SK-N-MC (cell line): ENCODE data around the gene GPD1L.
"Not testable (repeated sequence)": the region's sequence is repeated elsewhere in the genome, so short reads cannot be mapped to it uniquely, and the experiment has no call there.

Experiments used
- DNase-seq: peaks from one replicate; pipeline ENCODE4 v3.0.0-alpha.2; 2011; ENCODE audit warnings: low read depth, low spot score
- H3K27ac ChIP-seq: fragments of 200-600 bp; sonication (generic); 2 replicates; pipeline ENCODE4 v1.5.1; 2016; ENCODE audit warnings: mixed run types
- H3K36me3 ChIP-seq: fragments of 200-600 bp; sonication (generic); 2 replicates; pipeline ENCODE4 v1.6.1; 2017; ENCODE audit warnings: antibody characterized with exemption, low read length, mixed read lengths; ENCODE audit not compliant: insufficient read depth
- H3K4me3 ChIP-seq: fragments of 200-600 bp; sonication (generic); 2 replicates; pipeline ENCODE4 v1.5.1; 2016
- H3K9ac ChIP-seq: fragments of 200-600 bp; sonication (generic); 2 replicates; pipeline ENCODE4 v1.8.0; 2017; ENCODE audit warnings: mixed run types, mixed read lengths; ENCODE audit not compliant: insufficient read length
- H3K9me3 ChIP-seq: fragments of 200-600 bp; sonication (generic); 2 replicates; pipeline ENCODE4 v1.6.1; 2017; ENCODE audit warnings: low read depth, mild to moderate bottlenecking, antibody characterized with exemption, low read length, moderate library complexity, mixed read lengths
- EZH2 ChIP-seq: fragments of 200-600 bp; sonication (generic); IDR thresholded peaks from one replicate; pipeline ENCODE4 v1.6.1; 2017; ENCODE audit warnings: antibody characterized with exemption
- FOXP2 ChIP-seq: optimal IDR thresholded peaks from 2 replicates; pipeline ENCODE3; 2011; ENCODE audit warnings: mild to moderate bottlenecking, moderate library complexity; ENCODE audit not compliant: insufficient read depth; ENCODE audit errors: extremely low read length, control extremely low read depth
- POLR2AphosphoS5 ChIP-seq: IDR thresholded peaks from 2 replicates; pipeline ENCODE4 v1.6.1; 2012; ENCODE audit warnings: mild to moderate bottlenecking, low read depth, low read length, borderline replicate concordance

GPD1L gene

GRCh38 chr3:32186876-32187275, 80.5 kb downstream of the GPD1L start:
- Histone ChIP-seq H3K9me3 (no peaks in the 10 kb centered on the region), H3K27ac (no peak overlapping the region), H3K36me3 (no peaks in the 10 kb centered on the region), H3K4me3 (no peak overlapping the region), H3K9ac (no peak overlapping the region)
- no peak for DNase-seq
- no peak for TF ChIP-seq FOXP2
- no peak for TF ChIP-seq EZH2
- TF ChIP-seq POLR2AphosphoS5: no peak

- no peak for DNase-seq
- Histone ChIP-seq H3K4me3 (no peak overlapping the region), H3K9me3 (no peaks in the 10 kb centered on the region), H3K36me3 (no peaks in the 10 kb centered on the region), H3K9ac (no peak overlapping the region), H3K27ac (no peak overlapping the region)
- TF ChIP-seq POLR2AphosphoS5 (no peak), EZH2 (no peak), FOXP2 (no peak)
These were observed 83.3 kb downstream of the GPD1L start for GRCh38 chr3:32189693-32190092.

- not testable (repeated sequence) for H3K27ac ChIP-seq, H3K9ac ChIP-seq, H3K9me3 ChIP-seq, DNase-seq, H3K4me3 ChIP-seq, H3K36me3 ChIP-seq
These were observed 84.1 kb downstream of the GPD1L start for GRCh38 chr3:32190556-32190955.

- TF ChIP-seq EZH2: no peak
- no peak for TF ChIP-seq POLR2AphosphoS5
- TF ChIP-seq FOXP2: no peak
- no peak overlapping the region for H3K4me3 ChIP-seq
These were observed 86.7 kb downstream of the GPD1L start for GRCh38 chr3:32193101-32193500.

GRCh38 chr3:32194653-32195052, 88.2 kb downstream of the GPD1L start:
- Histone ChIP-seq H3K9ac (no peak overlapping the region), H3K27ac (no peak overlapping the region), H3K36me3 (no peaks in the 10 kb centered on the region), H3K9me3 (no peaks in the 10 kb centered on the region), H3K4me3 (no peak overlapping the region)
- TF ChIP-seq EZH2 (no peak), POLR2AphosphoS5 (no peak), FOXP2 (no peak)
- DNase-seq: no peak

More at GRCh38 chr3:32193101-32193500, 86.7 kb downstream of the GPD1L start:
- no peaks in the 10 kb centered on the region for H3K36me3 ChIP-seq
- no peak overlapping the region for H3K9ac ChIP-seq
- H3K9me3 ChIP-seq: no peaks in the 10 kb centered on the region
- no peak for DNase-seq
- no peak overlapping the region for H3K27ac ChIP-seq

GRCh38 chr3:32195995-32196540, 89.6 kb downstream of the GPD1L start:
- Histone ChIP-seq H3K9ac (no peak overlapping the region), H3K36me3 (no peaks in the 10 kb centered on the region), H3K9me3 (no peaks in the 10 kb centered on the region), H3K27ac (no peak overlapping the region), H3K4me3 (no peak overlapping the region)
- DNase-seq: no peak
- TF ChIP-seq EZH2 (no peak), POLR2AphosphoS5 (no peak), FOXP2 (no peak)

- Histone ChIP-seq H3K9me3 (no peaks in the 10 kb centered on the region), H3K4me3 (no peak overlapping the region), H3K9ac (no peak overlapping the region), H3K27ac (no peak overlapping the region), H3K36me3 (no peaks in the 10 kb centered on the region)
- no peak for DNase-seq
- TF ChIP-seq FOXP2: no peak
These were observed 91.6 kb downstream of the GPD1L start for GRCh38 chr3:32197991-32198390.

GRCh38 chr3:32198714-32199113, 92.3 kb downstream of the GPD1L start:
- Histone ChIP-seq H3K36me3 (no peaks in the 10 kb centered on the region), H3K9ac (no peak overlapping the region), H3K9me3 (no peaks in the 10 kb centered on the region), H3K4me3 (no peak overlapping the region), H3K27ac (no peak overlapping the region)
- TF ChIP-seq POLR2AphosphoS5: no peak
- TF ChIP-seq EZH2: no peak
- no peak for TF ChIP-seq FOXP2
- DNase-seq: no peak

GRCh38 chr3:32200490-32200889, 94.1 kb downstream of the GPD1L start:
- no peak for DNase-seq
- H3K27ac ChIP-seq: no peak overlapping the region
- H3K9ac ChIP-seq: no peak overlapping the region
- H3K4me3 ChIP-seq: no peak overlapping the region
- H3K9me3 ChIP-seq: no peaks in the 10 kb centered on the region
- TF ChIP-seq POLR2AphosphoS5 (no peak), EZH2 (no peak), FOXP2 (no peak)
- H3K36me3 ChIP-seq: no peaks in the 10 kb centered on the region
